Raji (cell line): ENCODE data around the gene NYAP2.

Experiments
- POLR2A ChIP-seq: IDR thresholded peaks from 2 replicates; pipeline ENCODE4 v1.6.1; 2011; ENCODE audit warnings: low read depth, low read length, control low read depth; ENCODE audit not compliant: insufficient read depth

Gene NYAP2

GRCh38 chr2:225399504-225399903 lies at the start of gene NYAP2:
Gene NYAP2 (plus strand): TSS chr2:225399710. CDS start chr2:225408881, 9,171 bp downstream.
- TF ChIP-seq POLR2A, result no peak

GRCh38 chr2:225353579-225354085 lies 45.9 kb upstream of the NYAP2 start:
- no peak for TF ChIP-seq POLR2A

- TF ChIP-seq POLR2A, result no peak
Observed at GRCh38 chr2:225354281-225354774, 45.2 kb upstream of the NYAP2 start.

- TF ChIP-seq POLR2A, result no peak
Observed at GRCh38 chr2:225355788-225356187, 43.7 kb upstream of the NYAP2 start.

GRCh38 chr2:225366731-225367130 lies 32.8 kb upstream of the NYAP2 start:
- no peak for TF ChIP-seq POLR2A

GRCh38 chr2:225367482-225367881 lies 32.0 kb upstream of the NYAP2 start:
- no peak for TF ChIP-seq POLR2A

GRCh38 chr2:225378984-225379383 lies 20.5 kb upstream of the NYAP2 start:
- no peak for TF ChIP-seq POLR2A

- TF ChIP-seq POLR2A, result no peak
Observed at GRCh38 chr2:225379856-225380255, 19.7 kb upstream of the NYAP2 start.

- TF ChIP-seq POLR2A, result no peak
Observed at GRCh38 chr2:225381609-225382008, 17.9 kb upstream of the NYAP2 start.

- no peak for TF ChIP-seq POLR2A
Observed at GRCh38 chr2:225398372-225398771, 1.1 kb upstream of the NYAP2 start.

GRCh38 chr2:225400060-225400511 lies 576 bp downstream of the NYAP2 start:
- no peak for TF ChIP-seq POLR2A

GRCh38 chr2:225400546-225401400 lies 1.3 kb downstream of the NYAP2 start:
- no peak for TF ChIP-seq POLR2A

- TF ChIP-seq POLR2A, result no peak
Observed at GRCh38 chr2:225402210-225402776, 2.8 kb downstream of the NYAP2 start.

- no peak for TF ChIP-seq POLR2A
Observed at GRCh38 chr2:225411452-225411851, 11.9 kb downstream of the NYAP2 start.

- TF ChIP-seq POLR2A, result no peak
Observed at GRCh38 chr2:225413786-225414185, 14.3 kb downstream of the NYAP2 start.

GRCh38 chr2:225414902-225415301 lies 15.4 kb downstream of the NYAP2 start:
- no peak for TF ChIP-seq POLR2A
